DND-41 (cell line): ENCODE results near the gene RNF182.

ENCODE experiments used
- ATAC-seq: fragments of 200-7000 bp; cut with Tn5 transposase; 3 replicates; pipeline ENCODE4 v1.9.1; 2021; ENCODE audit warnings: low read depth; ENCODE audit not compliant: insufficient read depth
- DNase-seq: peaks from one replicate; pipeline ENCODE4 v3.0.0-alpha.2; 2020
- H2AFZ ChIP-seq: 2 replicates; pipeline ENCODE4 v1.6.0; 2012; ENCODE audit warnings: low read depth, low read length
- H3K27ac ChIP-seq: 2 replicates; pipeline ENCODE4 v1.5.1; 2012; ENCODE audit warnings: low read length, inconsistent platforms
- H3K27me3 ChIP-seq: fragments of 200-600 bp; sonication (generic); 2 replicates; pipeline ENCODE4 v1.6.0; 2012; ENCODE audit warnings: low read length, mild to moderate bottlenecking, inconsistent platforms; ENCODE audit not compliant: insufficient read depth, poor library complexity
- H3K36me3 ChIP-seq: 2 replicates; pipeline ENCODE4 v1.5.1; 2012; ENCODE audit warnings: low read length, inconsistent platforms; ENCODE audit not compliant: insufficient read depth
- H3K4me1 ChIP-seq: 2 replicates; pipeline ENCODE4 v1.5.1; 2012; ENCODE audit warnings: mild to moderate bottlenecking, low read length; ENCODE audit not compliant: insufficient read depth
- H3K4me2 ChIP-seq: 2 replicates; pipeline ENCODE4 v1.6.0; 2012; ENCODE audit warnings: mild to moderate bottlenecking, moderate library complexity, low read length, inconsistent platforms; ENCODE audit not compliant: insufficient read depth
- H3K4me3 ChIP-seq, 2 experiments: fragments of 200-600 bp in 1 of 2; shearing (Covaris generic) in 1 of 2; 2 replicates each; pipeline ENCODE4 v1.5.1; 2012 to 2016; ENCODE audit warnings: inconsistent platforms in 2 of 2, low read length in 2 of 2, mild to moderate bottlenecking in 2 of 2, low read depth in 1 of 2, moderate library complexity in 1 of 2
- H3K79me2 ChIP-seq: 2 replicates; pipeline ENCODE4 v1.6.0; 2012; ENCODE audit warnings: low read length, inconsistent platforms; ENCODE audit not compliant: insufficient read depth
- H3K9ac ChIP-seq: 2 replicates; pipeline ENCODE4 v1.6.0; 2012; ENCODE audit warnings: low read depth, mild to moderate bottlenecking, inconsistent platforms, low read length, moderate library complexity
- H3K9me3 ChIP-seq: 2 replicates; pipeline ENCODE4 v1.5.1; 2012; ENCODE audit warnings: low read length, moderate library complexity, mild to moderate bottlenecking, inconsistent platforms; ENCODE audit not compliant: insufficient read depth, severe bottlenecking
- H4K20me1 ChIP-seq: 2 replicates; pipeline ENCODE4 v1.6.0; 2012; ENCODE audit warnings: low read length; ENCODE audit not compliant: insufficient read depth
- EZH2 ChIP-seq: IDR thresholded peaks from 3 replicates; pipeline ENCODE4 v1.6.1; 2012; ENCODE audit warnings: borderline replicate concordance, low read depth, mild to moderate bottlenecking, moderate library complexity, low read length, inconsistent platforms; ENCODE audit not compliant: severe bottlenecking
- TF ChIP-seq, protein P1 (sequence below): IDR thresholded peaks from 2 replicates; pipeline ENCODE4 v1.5.1; 2012; ENCODE audit warnings: borderline replicate concordance, low read length, moderate library complexity, mild to moderate bottlenecking; ENCODE audit not compliant: poor library complexity, severe bottlenecking; ENCODE audit errors: extremely low read depth

RNF182 gene

DNA sequence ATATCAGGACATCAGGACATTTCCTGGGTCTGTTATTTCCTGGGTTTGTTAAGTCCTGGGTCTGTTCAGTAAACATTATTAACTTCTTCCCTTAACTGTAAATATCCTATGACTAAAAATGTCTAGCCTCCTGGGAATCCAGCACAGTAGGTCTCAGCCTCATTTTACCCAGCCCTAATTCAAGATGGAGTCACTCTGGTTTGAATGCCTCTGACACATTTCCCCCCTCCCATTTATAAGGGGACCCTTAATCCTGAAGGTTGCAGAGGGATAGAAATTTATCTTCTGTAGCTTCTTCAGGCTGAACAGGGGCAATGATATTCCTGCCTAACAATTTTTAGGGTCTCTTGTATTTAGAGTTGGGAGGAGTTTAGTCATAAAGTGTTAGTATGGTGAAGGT, 21.8 kb downstream of the RNF182 start:
- H3K9ac ChIP-seq = no peak overlapping the region
- ATAC-seq = no peak
- no peak for TF ChIP-seq EZH2
- TF ChIP-seq, protein P1, sequence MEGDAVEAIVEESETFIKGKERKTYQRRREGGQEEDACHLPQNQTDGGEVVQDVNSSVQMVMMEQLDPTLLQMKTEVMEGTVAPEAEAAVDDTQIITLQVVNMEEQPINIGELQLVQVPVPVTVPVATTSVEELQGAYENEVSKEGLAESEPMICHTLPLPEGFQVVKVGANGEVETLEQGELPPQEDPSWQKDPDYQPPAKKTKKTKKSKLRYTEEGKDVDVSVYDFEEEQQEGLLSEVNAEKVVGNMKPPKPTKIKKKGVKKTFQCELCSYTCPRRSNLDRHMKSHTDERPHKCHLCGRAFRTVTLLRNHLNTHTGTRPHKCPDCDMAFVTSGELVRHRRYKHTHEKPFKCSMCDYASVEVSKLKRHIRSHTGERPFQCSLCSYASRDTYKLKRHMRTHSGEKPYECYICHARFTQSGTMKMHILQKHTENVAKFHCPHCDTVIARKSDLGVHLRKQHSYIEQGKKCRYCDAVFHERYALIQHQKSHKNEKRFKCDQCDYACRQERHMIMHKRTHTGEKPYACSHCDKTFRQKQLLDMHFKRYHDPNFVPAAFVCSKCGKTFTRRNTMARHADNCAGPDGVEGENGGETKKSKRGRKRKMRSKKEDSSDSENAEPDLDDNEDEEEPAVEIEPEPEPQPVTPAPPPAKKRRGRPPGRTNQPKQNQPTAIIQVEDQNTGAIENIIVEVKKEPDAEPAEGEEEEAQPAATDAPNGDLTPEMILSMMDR = no peak
- no peak overlapping the region for H2AFZ ChIP-seq
- H3K36me3 ChIP-seq = no peaks in the 10 kb centered on the region
- no peaks in the 10 kb centered on the region for H3K4me1 ChIP-seq
- H3K4me3 ChIP-seq = no peak overlapping the region
- peaks cover 5% of the 10 kb centered on the region for H3K9me3 ChIP-seq
- H4K20me1 ChIP-seq = no peaks in the 10 kb centered on the region
- H3K27ac ChIP-seq = no peak overlapping the region
- H3K27me3 ChIP-seq = no peaks in the 10 kb centered on the region
- no peak overlapping the region for H3K4me2 ChIP-seq
- H3K79me2 ChIP-seq = no peaks in the 10 kb centered on the region
- no peak for DNase-seq

DNA sequence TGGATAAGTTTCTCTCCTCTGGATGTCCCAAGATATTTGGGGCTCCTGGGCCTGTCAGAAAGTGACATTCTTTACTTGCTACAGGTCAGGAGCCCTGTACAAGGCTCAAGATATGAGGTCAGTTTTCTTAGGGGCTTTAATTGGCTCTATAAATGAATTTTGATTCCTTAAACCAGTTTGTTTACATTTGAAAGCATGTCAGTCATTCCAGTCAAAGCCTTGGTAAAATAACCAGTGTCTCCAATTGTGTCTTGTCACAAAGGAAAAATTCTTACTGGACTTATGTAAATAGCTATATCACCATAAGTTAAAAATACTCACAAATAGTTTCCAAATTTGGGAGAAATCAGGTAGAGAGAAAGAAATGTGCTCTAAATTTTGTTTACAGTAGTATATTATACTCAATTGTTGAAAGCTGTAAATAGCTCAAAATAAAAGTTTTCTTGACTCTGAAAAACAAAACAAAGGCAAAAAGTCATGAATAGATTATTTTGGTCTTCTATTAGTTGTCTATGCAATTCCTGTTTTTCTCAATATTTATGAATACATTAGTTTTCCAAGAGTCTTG, 22.9 kb downstream of the RNF182 start:
- H4K20me1 ChIP-seq = no peaks in the 10 kb centered on the region
- H3K27ac ChIP-seq = no peak overlapping the region
- H3K4me1 ChIP-seq = no peaks in the 10 kb centered on the region
- no peak overlapping the region for H2AFZ ChIP-seq
- peaks cover 6% of the 10 kb centered on the region for H3K27me3 ChIP-seq
- DNase-seq (no peak), ATAC-seq (no peak)
- TF ChIP-seq, protein P1 = no peak
- no peak for TF ChIP-seq EZH2
- H3K4me2 ChIP-seq = no peak overlapping the region
- H3K4me3 ChIP-seq = no peak overlapping the region
- no peak overlapping the region for H3K9ac ChIP-seq
- H3K9me3 ChIP-seq = peaks cover 5% of the 10 kb centered on the region
- no peaks in the 10 kb centered on the region for H3K36me3 ChIP-seq
- no peaks in the 10 kb centered on the region for H3K79me2 ChIP-seq

GRCh38 chr6:13952101-13952500, 27.3 kb downstream of the RNF182 start:
- no peak overlapping the region for H3K27ac ChIP-seq
- H3K4me3 ChIP-seq = no peak overlapping the region
- no peaks in the 10 kb centered on the region for H3K4me1 ChIP-seq
- H3K79me2 ChIP-seq = no peaks in the 10 kb centered on the region
- peaks cover 5% of the 10 kb centered on the region for H3K9me3 ChIP-seq
- peaks cover 7% of the 10 kb centered on the region for H3K27me3 ChIP-seq
- no peak for TF ChIP-seq EZH2
- TF ChIP-seq, protein P1 = no peak
- DNase-seq = no peak
- H3K4me2 ChIP-seq = no peak overlapping the region
- H2AFZ ChIP-seq = no peak overlapping the region
- no peak overlapping the region for H3K9ac ChIP-seq
- no peak for ATAC-seq
- H4K20me1 ChIP-seq = no peaks in the 10 kb centered on the region
- no peaks in the 10 kb centered on the region for H3K36me3 ChIP-seq

DNA sequence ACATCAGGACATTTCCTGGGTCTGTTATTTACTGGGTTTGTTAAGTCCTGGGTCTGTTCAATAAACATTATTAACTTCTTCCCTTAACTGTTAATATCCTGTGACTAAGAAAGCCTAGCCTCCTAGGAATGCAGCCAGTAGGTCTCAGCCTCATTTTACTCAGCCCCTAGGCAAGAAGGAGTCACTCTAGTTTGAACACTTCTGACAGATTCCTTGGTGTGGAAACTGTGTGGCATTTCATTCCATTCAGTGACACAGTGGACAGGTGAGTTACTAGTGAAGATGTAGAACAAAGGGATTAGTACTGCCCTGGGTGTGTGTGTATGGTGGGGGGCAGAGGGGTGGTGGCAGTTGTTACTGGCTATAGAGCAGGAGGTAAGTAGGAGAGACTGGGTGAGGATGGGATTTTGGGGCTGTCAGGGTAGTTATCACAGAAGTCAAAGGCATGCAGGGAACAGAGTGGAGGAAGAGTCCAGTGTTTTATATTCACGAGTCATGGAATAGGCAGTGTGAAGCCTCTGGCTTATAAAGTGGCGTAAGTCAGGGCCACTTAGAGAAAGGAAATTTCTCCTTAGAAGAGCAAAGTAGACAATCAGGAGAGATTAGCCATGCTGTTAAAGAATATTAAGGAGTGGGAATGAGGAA, 28.4 kb downstream of the RNF182 start:
- ATAC-seq = no peak
- Histone ChIP-seq H3K4me1 (no peaks in the 10 kb centered on the region), H3K79me2 (no peaks in the 10 kb centered on the region), H3K36me3 (no peaks in the 10 kb centered on the region), H3K9ac (no peak overlapping the region), H3K27ac (no peak overlapping the region), H3K4me3 (no peak overlapping the region), H3K9me3 (no peaks in the 10 kb centered on the region), H2AFZ (no peak overlapping the region), H3K4me2 (no peak overlapping the region), H4K20me1 (no peaks in the 10 kb centered on the region), H3K27me3 (peaks cover 7% of the 10 kb centered on the region)
- DNase-seq = no peak
- TF ChIP-seq, protein P1 = no peak
- no peak for TF ChIP-seq EZH2
